Pancreas (tissue), 10 donors: ENCODE data around the gene CASS4. TPM values are rescaled to one million over a fixed set of nuclear protein-coding genes. Genes with fewer than 3 reads are reported as not detected.

Source experiments
- ATAC-seq, 4 donors: fragments of 200-7000 bp; cut with Tn5 transposase; one replicate each; pipeline versions ENCODE4 v1.8.0 to v1.9.1; 2020; ENCODE audit warnings: mild to moderate bottlenecking in 4 of 4, moderate library complexity in 4 of 4
- DNase-seq, 6 donors: peaks; one replicate each; pipeline ENCODE4 v3.0.0-alpha.2; 2020
- FAIRE-seq: peaks from 2 replicates; lab custom pipeline; 2012; peaks lifted over from hg19 to GRCh38; lab: Jason Lieb, UNC
- H3K27ac ChIP-seq, 4 donors: fragments of 200-600 bp; sonication (generic); 1 replicate in 3 of 4; 2 replicates in 1 of 4; pipeline versions ENCODE4 v1.5.0 to v1.8.0; 2020
- H3K27me3 ChIP-seq, 4 donors: fragments of 200-600 bp; one replicate each; pipeline ENCODE4 v1.8.0; 2021
- H3K36me3 ChIP-seq, 3 donors: fragments of 200-600 bp; sonication (generic) in 1 of 3; one replicate each; pipeline versions ENCODE4 v1.5.0 to v1.8.0; 2020 to 2021
- H3K4me1 ChIP-seq, 3 donors: fragments of 200-600 bp; one replicate each; pipeline ENCODE4 v1.8.0; 2021
- H3K4me3 ChIP-seq, 4 donors: fragments of 200-600 bp; sonication (generic) in 2 of 4; one replicate each; pipeline versions ENCODE4 v1.5.0 to v1.8.0; 2020 to 2021
- H3K9me3 ChIP-seq, 4 donors: fragments of 200-600 bp; one replicate each; pipeline ENCODE4 v1.8.0; 2021
- CTCF ChIP-seq, 4 donors: fragments of 200-600 bp; sonication (generic) in 3 of 4; IDR thresholded peaks; one replicate each; pipeline versions ENCODE4 v1.5.0 to v1.8.0; 2021; ENCODE audit warnings: antibody characterized with exemption in 4 of 4
- WGBS, 2 donors: extraction: QIAGEN DNeasy Blood & Tissue Kit; methylation state at CpG; one replicate each; pipeline ENCODE4 v1.1.7; 2013; 5-methylcytosine and 5-hydroxymethylcytosine counted together
- intact Hi-C, 3 donors: fragments of 100-400 bp; cut with DNase I; formaldehyde crosslinking; loops; one replicate each; pipeline versions ENCODE4 v1.11.1 to v1.14.2; 2022
- polyA plus RNA-seq, 2 donors: library from polyadenylated mRNA; stranded (reverse); fragments of 200-250 nt; gene quantifications; one replicate each; pipeline ENCODE4 v1.2.3, GENCODE V29; 2013
- total RNA-seq, 6 donors: library from RNA; stranded (reverse); fragmentation: NEBNext Ultra II Directional in 4 of 6; extraction: Animal tissue kit (Norgen Biotek cat#: 25700) in 4 of 6; gene quantifications; one replicate each; pipeline versions ENCODE4 v1.2.1 to v1.2.4, GENCODE V29; 2021 to 2023
- donor health status: healthy with polysubstance abuse.
- donor health status: DM: no; HTN: no; CAD: no; lungs with moderate emphysema.
- donor health status: DM: no; HTN: no; CAD: no.
- donor health status: control.
- donor health status: control.
- donor health status: Bipolar disorder and iron deficiency.
- donor health status: DM: yes; HTN: yes; CAD: no.
- donor health status: DM: no; HTN: no; CAD: no.
- donor health status: DM: no; HTN: no; CAD: no.
- donor health status: DM: yes; HTN: yes; CAD: no.

Gene CASS4
- total and polyA plus RNA-seq, 8 donors: 0.04 to 1.6 (median 0.22) TPM

GRCh38 chr20:56418385-56418861 is 6.4 kb downstream of the CASS4 start:
- no peak for ATAC-seq
- FAIRE-seq: no peak
- peak overlapping the region in 2 of 4 donors; percentile 20 to 40 for H3K27ac ChIP-seq

GRCh38 chr20:56420028-56420427 is 8.0 kb downstream of the CASS4 start:
- Histone ChIP-seq H3K27ac (no peak overlapping the region), H3K4me3 (no peak overlapping the region), H3K36me3 (peaks cover 0 to 3% (median 0%) of the 10 kb centered on the region in 3 donors), H3K9me3 (no peaks in the 10 kb centered on the region), H3K4me1 (no peaks in the 10 kb centered on the region), H3K27me3 (no peaks in the 10 kb centered on the region)
- 60 to 78% methylated on average over 2 of the region's 2 CpGs for WGBS, 2 donors
- no peak for TF ChIP-seq CTCF (IDR thresholded peaks at IDR 0.05)
- no peak for DNase-seq
- no peak for FAIRE-seq
- ATAC-seq: no peak
- intact Hi-C loops: no loop called here

More at GRCh38 chr20:56418385-56418861, 6.4 kb downstream of the CASS4 start:
- intact Hi-C loops: no loop called here
- 78 to 89% methylated on average over 11 of the region's 11 CpGs for WGBS, 2 donors
- no peak overlapping the region for H3K4me3 ChIP-seq
- no peaks in the 10 kb centered on the region for H3K4me1 ChIP-seq
- no peak for DNase-seq
- H3K27me3 ChIP-seq: no peaks in the 10 kb centered on the region
- peaks cover 0 to 3% (median 0%) of the 10 kb centered on the region in 3 donors for H3K36me3 ChIP-seq
- no peak for TF ChIP-seq CTCF (IDR thresholded peaks at IDR 0.05)
- no peaks in the 10 kb centered on the region for H3K9me3 ChIP-seq

- H3K27me3 ChIP-seq: no peaks in the 10 kb centered on the region
- TF ChIP-seq CTCF (IDR thresholded peaks at IDR 0.05): no peak
- H3K4me1 ChIP-seq: no peaks in the 10 kb centered on the region
- H3K27ac ChIP-seq: no peak overlapping the region
- intact Hi-C loops: no loop called here
- ATAC-seq (no peak), FAIRE-seq (no peak), DNase-seq (no peak)
- H3K9me3 ChIP-seq: no peaks in the 10 kb centered on the region
- peaks cover 0 to 3% (median 0%) of the 10 kb centered on the region in 3 donors for H3K36me3 ChIP-seq
- 83 to 85% methylated on average over 11 of the region's 11 CpGs for WGBS, 2 donors
- H3K4me3 ChIP-seq: no peak overlapping the region
These were observed 9.1 kb downstream of the CASS4 start for GRCh38 chr20:56420940-56421688.

GRCh38 chr20:56422076-56422823 is 10.2 kb downstream of the CASS4 start:
- Histone ChIP-seq H3K27ac (no peak overlapping the region), H3K4me3 (no peak overlapping the region), H3K27me3 (no peaks in the 10 kb centered on the region), H3K4me1 (no peaks in the 10 kb centered on the region), H3K36me3 (no peaks in the 10 kb centered on the region), H3K9me3 (no peaks in the 10 kb centered on the region)
- FAIRE-seq (no peak), ATAC-seq (peak in 2 of 4 donors; percentile 25 to 50), DNase-seq (no peak)
- WGBS, 2 donors: 59 to 61% methylated on average over 9 of the region's 9 CpGs
- TF ChIP-seq CTCF (IDR thresholded peaks at IDR 0.05): no peak
- intact Hi-C loops: no loop called here
